HEK293T (cell line): ENCODE measurements around the gene BICC1.

Source experiments
- CTCF ChIA-PET: fragments of 350-600 bp; formaldehyde crosslinking; extraction: SDS; loops from one replicate; lab custom pipeline; 2021; ENCODE audit warnings: antibody characterized with exemption, inconsistent platforms; lab: Yijun Ruan, JAX
- POLR2A ChIA-PET: fragments of 350-600 bp; formaldehyde crosslinking; extraction: SDS; loops from one replicate; lab custom pipeline; 2020; ENCODE audit warnings: antibody characterized with exemption, inconsistent platforms; lab: Yijun Ruan, JAX
- DNase-seq: peaks from one replicate; pipeline ENCODE4 v3.0.0; 2012; ENCODE audit warnings: mixed read lengths; ENCODE audit errors: extremely low spot score
- ARNT ChIP-seq: fragments of 450-650 bp; IDR thresholded peaks from 2 replicates; pipeline ENCODE4 v1.6.1; 2017; ENCODE audit warnings: mild to moderate bottlenecking
- BHLHE40 ChIP-seq: fragments of 450-650 bp; IDR thresholded peaks from 2 replicates; pipeline ENCODE4 v1.6.1; 2016; ENCODE audit warnings: mild to moderate bottlenecking, moderate library complexity, borderline replicate concordance
- CTBP1 ChIP-seq: fragments of 450-650 bp; IDR thresholded peaks from 2 replicates; pipeline ENCODE4 v1.6.1; 2016; ENCODE audit warnings: borderline replicate concordance
- ELF4 ChIP-seq: fragments of 450-650 bp; IDR thresholded peaks from 2 replicates; pipeline ENCODE4 v1.6.1; 2017; ENCODE audit warnings: antibody characterized with exemption
- FOXA1 ChIP-seq: fragments of 450-650 bp; IDR thresholded peaks from 2 replicates; pipeline ENCODE4 v1.6.1; 2016; ENCODE audit warnings: mild to moderate bottlenecking
- FOXK2 ChIP-seq: fragments of 450-650 bp; IDR thresholded peaks from 2 replicates; pipeline ENCODE4 v1.6.1; 2016; ENCODE audit warnings: mild to moderate bottlenecking
- FOXM1 ChIP-seq: fragments of 450-650 bp; IDR thresholded peaks from 2 replicates; pipeline ENCODE4 v1.6.1; 2017; ENCODE audit warnings: mild to moderate bottlenecking, borderline replicate concordance
- HDGF ChIP-seq: fragments of 450-650 bp; IDR thresholded peaks from 2 replicates; pipeline ENCODE4 v1.6.1; 2017; ENCODE audit warnings: antibody characterized with exemption, borderline replicate concordance
- L3MBTL2 ChIP-seq: fragments of 450-650 bp; conservative IDR thresholded peaks from 2 replicates; pipeline ENCODE4 v1.6.1; 2016; ENCODE audit warnings: mild to moderate bottlenecking
- LEF1 ChIP-seq: fragments of 450-650 bp; IDR thresholded peaks from 2 replicates; pipeline ENCODE4 v1.6.1; 2017; ENCODE audit warnings: mild to moderate bottlenecking, borderline replicate concordance
- NFRKB ChIP-seq: fragments of 450-650 bp; IDR thresholded peaks from 2 replicates; pipeline ENCODE4 v1.6.1; 2016; ENCODE audit warnings: mild to moderate bottlenecking, moderate library complexity
- PKNOX1 ChIP-seq: fragments of 450-650 bp; IDR thresholded peaks from 2 replicates; pipeline ENCODE4 v1.6.1; 2016
- SP1 ChIP-seq: fragments of 450-650 bp; IDR thresholded peaks from 2 replicates; pipeline ENCODE4 v1.6.1; 2017
- SUZ12 ChIP-seq: fragments of 450-650 bp; IDR thresholded peaks from 2 replicates; pipeline ENCODE4 v1.6.1; 2016; ENCODE audit warnings: mild to moderate bottlenecking
- TARDBP ChIP-seq: fragments of 450-650 bp; IDR thresholded peaks from 2 replicates; pipeline ENCODE4 v1.6.1; 2016
- ZNF384 ChIP-seq: fragments of 450-650 bp; IDR thresholded peaks from 2 replicates; pipeline ENCODE4 v1.6.1; 2016

Gene BICC1

GRCh38 chr10:58773944-58774343 is 261.3 kb downstream of the BICC1 start:
- ChIA-PET POLR2A (no interaction called here), CTCF (no interaction called here)
- DNase-seq: no peak
- no peak for TF ChIP-seq SP1
- no peak for TF ChIP-seq LEF1
- no peak for TF ChIP-seq PKNOX1
- no peak for TF ChIP-seq FOXK2
- no peak for TF ChIP-seq L3MBTL2
- no peak for TF ChIP-seq ZNF384
- TF ChIP-seq BHLHE40: no peak
- TF ChIP-seq HDGF: no peak
- no peak for TF ChIP-seq FOXA1
- TF ChIP-seq CTBP1: no peak
- no peak for TF ChIP-seq NFRKB
- TF ChIP-seq ARNT: no peak
- TF ChIP-seq SUZ12: no peak
- TF ChIP-seq ELF4: no peak
- no peak for TF ChIP-seq FOXM1
- TF ChIP-seq TARDBP: no peak

- no peak for DNase-seq
- TF ChIP-seq TARDBP (no peak), FOXK2 (no peak), PKNOX1 (no peak), LEF1 (no peak), SP1 (no peak), NFRKB (no peak), FOXM1 (no peak), HDGF (no peak), CTBP1 (no peak), L3MBTL2 (no peak), ZNF384 (no peak), BHLHE40 (no peak), ELF4 (no peak), SUZ12 (no peak), ARNT (no peak), FOXA1 (no peak)
- POLR2A ChIA-PET: no interaction called here
- CTCF ChIA-PET: no interaction called here
Observed at GRCh38 chr10:58775960-58776567, 263.4 kb downstream of the BICC1 start.

- POLR2A ChIA-PET: no interaction called here
- TF ChIP-seq BHLHE40: no peak
- no peak for TF ChIP-seq ELF4
- TF ChIP-seq PKNOX1: no peak
- TF ChIP-seq TARDBP: no peak
- TF ChIP-seq HDGF: no peak
- TF ChIP-seq SUZ12: no peak
- no peak for TF ChIP-seq FOXM1
- no peak for TF ChIP-seq SP1
- no peak for TF ChIP-seq FOXA1
- TF ChIP-seq L3MBTL2: no peak
- no peak for TF ChIP-seq ARNT
- no peak for TF ChIP-seq FOXK2
- no peak for TF ChIP-seq ZNF384
- no peak for TF ChIP-seq NFRKB
- no peak for TF ChIP-seq LEF1
- no peak for TF ChIP-seq CTBP1
- no peak for DNase-seq
- CTCF ChIA-PET: no interaction called here
Observed at GRCh38 chr10:58776568-58777318, 264.1 kb downstream of the BICC1 start.

GRCh38 chr10:58778966-58779365 is 266.3 kb downstream of the BICC1 start:
- no peak for TF ChIP-seq FOXK2
- no peak for TF ChIP-seq SUZ12
- TF ChIP-seq TARDBP: no peak
- TF ChIP-seq SP1: no peak
- TF ChIP-seq FOXA1: no peak
- no peak for TF ChIP-seq ELF4
- TF ChIP-seq CTBP1: no peak
- no peak for TF ChIP-seq NFRKB
- no peak for TF ChIP-seq HDGF
- no peak for TF ChIP-seq ARNT
- TF ChIP-seq PKNOX1: no peak
- TF ChIP-seq FOXM1: no peak
- TF ChIP-seq ZNF384: no peak
- TF ChIP-seq L3MBTL2: no peak
- TF ChIP-seq LEF1: no peak
- no peak for TF ChIP-seq BHLHE40
- CTCF ChIA-PET: interaction anchor here (1.3 kb wide), 1 partner anchor 248 kb away, joined by 3 read pairs; no protein-coding TSS in a partner anchor
- DNase-seq: no peak
- POLR2A ChIA-PET: no interaction called here

- DNase-seq: no peak
- CTCF ChIA-PET: interaction anchor here (1.3 kb wide), 1 partner anchor 249 kb away, joined by 3 read pairs; no protein-coding TSS in a partner anchor
- TF ChIP-seq BHLHE40 (no peak), CTBP1 (no peak), FOXA1 (no peak), FOXK2 (no peak), ELF4 (no peak), ZNF384 (no peak), ARNT (no peak), SUZ12 (no peak), L3MBTL2 (no peak), HDGF (no peak), SP1 (no peak), NFRKB (no peak), TARDBP (no peak), PKNOX1 (no peak)
- POLR2A ChIA-PET: no interaction called here
Observed at GRCh38 chr10:58779594-58779993, 266.9 kb downstream of the BICC1 start.
